GM19099 (cell line): ENCODE data around the gene TYRO3.

Experiments used
- POLR2A ChIP-seq: IDR thresholded peaks from 3 replicates; pipeline ENCODE4 v1.6.1; 2011; ENCODE audit warnings: low read depth; ENCODE audit not compliant: insufficient read length; ENCODE audit errors: extremely low read depth

Gene TYRO3

DNA sequence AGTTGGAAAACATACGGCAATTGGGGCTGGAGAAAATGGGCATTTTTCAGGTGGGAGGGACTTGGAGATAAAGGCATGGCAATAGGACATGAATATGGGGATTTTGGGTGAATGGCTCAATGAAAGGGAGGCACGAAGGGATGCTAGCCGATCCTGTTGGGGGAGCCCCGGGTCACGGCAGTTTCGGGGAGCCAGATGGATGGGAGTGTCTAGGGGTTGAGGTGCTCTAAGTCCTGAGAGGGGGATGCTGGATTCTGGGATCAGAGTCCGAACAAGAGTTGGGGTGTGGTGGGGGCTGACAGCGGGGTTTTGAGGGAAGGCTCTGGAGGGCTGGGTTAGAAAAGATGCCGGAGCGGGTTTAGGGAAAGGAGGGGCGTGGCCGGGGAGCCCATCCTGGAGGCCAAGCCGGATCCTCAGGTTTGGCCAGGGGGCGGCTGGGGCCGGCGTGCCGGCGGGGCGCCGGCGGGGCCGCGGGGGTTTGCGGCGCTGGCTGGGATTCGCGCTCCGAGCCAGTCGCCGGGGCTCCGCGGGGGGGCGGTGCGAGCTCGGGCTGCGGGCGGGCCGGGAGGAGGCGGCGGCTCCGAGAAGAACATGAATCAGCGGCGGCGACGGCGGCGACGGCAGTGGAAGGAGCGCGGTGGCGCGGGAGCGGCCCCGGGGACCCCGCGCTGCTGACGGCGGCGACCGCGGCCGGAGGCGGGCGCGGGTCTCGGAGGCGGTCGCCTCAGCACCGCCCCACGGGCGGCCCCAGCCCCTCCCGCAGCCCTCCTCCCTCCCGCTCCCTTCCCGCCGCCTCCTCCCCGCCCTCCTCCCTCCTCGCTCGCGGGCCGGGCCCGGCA is at the start of gene TYRO3:
Gene TYRO3 (plus strand): TSS at position 813 of the 839 bp plus-strand sequence. CDS start 46 bp downstream, outside the sequence.
- TF ChIP-seq POLR2A, result no peak

DNA sequence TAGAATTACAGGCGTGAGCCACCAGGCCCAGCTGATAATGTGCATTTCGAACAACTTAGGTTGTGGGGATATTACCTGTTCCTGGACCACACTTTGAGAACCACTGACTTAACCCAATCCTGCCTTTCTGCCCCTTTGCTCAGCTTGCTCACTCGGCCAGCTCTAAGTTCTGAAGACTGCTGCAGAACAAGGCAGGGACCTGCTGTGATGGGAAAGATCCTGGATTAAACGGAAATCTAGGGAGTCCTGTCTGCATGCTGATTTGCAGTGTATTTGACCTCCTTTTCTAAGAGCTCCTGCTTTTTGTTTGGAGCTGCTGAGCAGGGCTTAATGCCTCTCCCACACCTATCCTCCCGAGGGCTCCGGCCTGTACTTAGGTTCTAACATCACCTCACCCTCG is 48.3 kb upstream of the TYRO3 start:
- TF ChIP-seq POLR2A, result no peak

DNA sequence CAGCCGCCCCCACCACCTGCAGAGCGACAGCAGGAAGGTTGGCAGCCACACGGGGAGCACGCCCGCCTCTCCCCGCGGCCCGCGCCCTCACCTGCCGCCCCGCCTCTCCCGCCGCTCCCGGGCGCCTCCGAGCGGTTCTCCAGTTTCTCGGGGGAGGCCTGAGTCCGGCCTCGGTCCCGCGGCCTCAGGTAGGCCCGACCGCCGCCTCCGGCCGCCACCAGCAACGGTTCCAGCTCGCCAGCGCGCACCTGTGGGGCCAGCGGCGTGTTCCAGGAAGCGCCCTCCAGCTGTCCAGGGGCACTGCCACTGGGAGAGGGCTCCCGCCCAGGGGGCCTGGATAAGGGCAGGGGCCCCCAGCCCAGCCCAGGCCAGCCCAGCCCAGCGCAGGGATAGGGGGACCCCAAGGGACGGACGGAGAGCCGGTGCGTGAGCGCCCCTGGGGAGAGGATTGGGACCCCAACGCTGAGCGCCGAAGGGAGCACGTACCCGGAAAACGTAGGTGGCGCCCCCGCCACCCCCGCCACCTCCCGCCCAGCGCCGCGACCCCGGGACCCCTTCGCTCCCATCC is 47.6 kb upstream of the TYRO3 start:
- TF ChIP-seq POLR2A, result no peak

DNA sequence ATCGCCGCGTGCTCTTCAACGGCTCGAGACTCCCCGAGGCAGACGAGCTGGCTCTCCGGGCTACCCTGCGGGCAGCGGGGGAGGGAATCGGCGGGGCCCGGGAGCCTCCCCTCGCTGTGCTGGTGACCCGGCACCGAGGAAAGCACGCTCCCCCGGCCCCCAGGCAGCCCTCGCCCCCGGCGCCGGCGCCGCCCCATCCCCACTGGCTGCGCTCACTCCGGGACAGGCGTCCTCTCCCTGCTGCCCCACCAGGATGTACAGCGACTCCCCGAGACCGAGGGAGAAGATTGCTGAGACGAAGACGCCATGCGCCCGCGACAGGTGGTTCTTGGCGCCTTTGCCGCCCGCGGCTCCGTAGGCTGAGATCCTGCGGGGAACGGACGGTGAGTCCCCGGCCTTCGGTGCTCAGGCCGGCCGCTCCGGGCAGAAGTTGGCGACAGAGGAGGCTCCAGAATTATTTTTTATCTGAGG is 47.1 kb upstream of the TYRO3 start:
- no peak for TF ChIP-seq POLR2A

DNA sequence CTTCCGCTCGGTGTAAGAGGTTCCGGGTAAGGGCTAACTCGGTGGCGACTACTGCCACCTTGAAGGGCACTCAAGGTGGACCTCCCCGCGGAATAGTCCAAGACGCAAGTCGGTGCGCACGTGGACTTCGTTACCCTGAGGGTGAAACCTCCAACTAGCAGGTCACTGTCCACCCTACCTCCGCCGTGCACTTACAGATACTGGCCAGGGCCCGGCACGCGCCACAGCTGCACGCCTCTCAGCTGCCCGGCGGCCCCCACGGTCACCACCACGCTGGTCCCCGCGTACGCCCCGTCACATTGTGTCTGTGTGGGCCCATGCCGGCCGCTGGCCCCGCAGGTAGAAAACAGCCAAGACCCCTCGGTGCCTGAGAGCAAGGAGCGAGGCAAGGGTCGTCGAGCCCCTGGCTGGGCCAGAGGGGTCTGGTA is 46.5 kb upstream of the TYRO3 start:
- no peak for TF ChIP-seq POLR2A

DNA sequence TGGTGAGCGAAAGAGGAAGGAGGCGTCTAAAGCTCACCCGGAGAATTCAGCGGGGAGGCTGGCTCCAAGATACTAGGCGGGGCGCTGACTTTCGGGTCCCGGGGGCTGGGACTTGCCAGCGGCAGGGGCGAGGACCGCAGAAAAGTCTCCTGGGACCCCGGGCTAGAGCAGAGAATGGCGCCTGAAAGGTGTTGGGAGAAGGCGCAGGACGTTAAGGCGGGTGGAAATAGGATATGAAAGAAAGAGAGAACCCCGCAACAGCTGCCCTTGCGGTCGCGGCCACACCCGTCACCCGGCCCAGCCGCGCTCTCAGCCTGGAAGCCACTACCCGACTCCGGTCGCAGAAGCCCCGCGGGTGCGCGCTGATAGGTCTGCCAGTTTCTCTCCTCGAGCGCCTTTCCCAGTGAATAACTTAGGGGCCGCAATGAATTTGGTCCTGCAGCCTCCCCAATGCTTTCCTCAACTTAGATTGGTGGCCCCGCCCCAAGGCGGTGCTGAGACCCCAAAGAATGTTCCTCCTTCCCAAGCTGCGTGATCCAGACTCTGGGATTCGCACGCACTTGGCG is 46.0 kb upstream of the TYRO3 start:
- no peak for TF ChIP-seq POLR2A

DNA sequence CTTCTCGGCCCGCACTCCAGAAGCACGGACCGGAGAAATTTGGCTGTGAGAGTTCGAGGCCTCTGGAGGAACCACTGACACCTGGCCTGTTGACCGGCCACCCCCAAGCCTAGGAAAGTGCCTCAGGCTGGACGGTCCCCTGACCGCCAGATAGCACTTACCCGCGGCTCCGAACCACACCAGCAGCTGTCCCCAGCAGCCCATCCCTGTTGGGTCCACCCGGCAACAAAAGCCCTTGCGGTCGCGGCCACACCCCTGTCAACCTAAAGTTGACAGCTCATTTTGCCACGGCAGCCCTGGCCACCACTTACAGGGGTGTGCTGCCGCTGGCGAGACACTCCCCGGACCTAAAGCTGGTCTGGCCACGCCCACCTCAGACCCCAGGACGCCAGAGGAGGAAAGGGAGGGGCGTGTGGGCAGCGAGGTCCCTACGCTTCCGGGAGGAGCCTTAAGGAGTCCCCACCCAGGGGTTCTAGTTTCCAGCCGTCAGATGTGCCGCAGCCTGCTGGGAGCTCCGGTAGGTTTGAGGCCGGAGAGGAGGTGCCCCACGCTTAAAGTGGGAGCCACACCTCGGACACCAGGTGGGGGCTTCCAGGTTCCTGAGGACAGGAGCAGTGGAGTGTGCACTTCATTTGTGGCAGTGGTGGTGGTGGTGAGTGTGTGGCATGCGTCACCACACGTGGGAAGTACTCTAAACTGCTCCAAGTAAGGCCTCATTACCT is 45.3 kb upstream of the TYRO3 start, which contains the start of gene LTK:
Gene LTK (minus strand): TSS at position 322 of the 722 bp plus-strand sequence. CDS start 118 bp downstream, at position 204.
- TF ChIP-seq POLR2A, result no peak

DNA sequence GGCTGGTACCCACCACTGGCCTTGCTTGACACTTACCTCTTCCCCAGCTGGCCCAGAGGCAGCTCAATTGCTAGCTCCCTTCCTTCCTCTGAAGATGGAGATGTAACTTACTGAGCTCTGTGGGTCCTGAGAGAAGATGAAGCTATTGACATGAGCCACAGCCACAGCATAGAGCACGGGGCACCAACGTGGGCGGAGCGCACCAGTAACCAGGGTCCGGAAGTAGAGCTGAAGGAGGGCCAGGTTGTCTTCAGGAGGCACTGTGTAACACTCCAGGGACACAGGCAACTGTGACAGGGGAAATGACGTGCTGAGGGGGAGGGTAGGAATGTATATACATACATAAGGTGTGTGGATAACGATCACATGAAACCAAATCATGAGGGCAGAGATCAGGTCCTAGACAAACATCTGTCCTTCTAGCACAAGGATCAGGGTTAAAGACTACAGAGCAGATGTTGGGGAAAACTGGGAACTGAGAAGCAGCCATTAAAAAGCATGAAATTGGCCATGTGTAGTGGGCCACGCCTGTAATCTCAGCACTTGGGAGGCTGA is 41.0 kb upstream of the TYRO3 start:
- no peak for TF ChIP-seq POLR2A

DNA sequence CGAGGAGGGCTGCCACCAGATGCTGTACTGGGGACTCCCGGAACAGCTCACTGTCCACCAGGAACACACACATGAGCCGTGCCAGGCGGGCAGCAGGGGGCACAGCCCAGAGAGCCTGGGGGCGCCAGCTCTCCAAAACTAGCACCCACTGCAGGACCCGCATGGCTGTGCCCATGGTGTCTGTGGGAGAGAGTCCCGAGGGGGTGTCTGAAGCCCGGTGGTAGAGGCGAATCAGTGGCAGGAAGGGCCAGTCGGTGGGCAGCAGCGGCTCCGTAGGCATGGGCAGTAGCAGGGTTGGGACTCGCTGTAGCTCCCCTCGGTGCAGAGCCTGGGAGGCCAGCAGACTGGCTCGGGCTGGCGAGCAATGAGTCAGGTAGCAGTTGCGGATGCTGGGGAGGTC is 38.4 kb upstream of the TYRO3 start:
- no peak for TF ChIP-seq POLR2A

DNA sequence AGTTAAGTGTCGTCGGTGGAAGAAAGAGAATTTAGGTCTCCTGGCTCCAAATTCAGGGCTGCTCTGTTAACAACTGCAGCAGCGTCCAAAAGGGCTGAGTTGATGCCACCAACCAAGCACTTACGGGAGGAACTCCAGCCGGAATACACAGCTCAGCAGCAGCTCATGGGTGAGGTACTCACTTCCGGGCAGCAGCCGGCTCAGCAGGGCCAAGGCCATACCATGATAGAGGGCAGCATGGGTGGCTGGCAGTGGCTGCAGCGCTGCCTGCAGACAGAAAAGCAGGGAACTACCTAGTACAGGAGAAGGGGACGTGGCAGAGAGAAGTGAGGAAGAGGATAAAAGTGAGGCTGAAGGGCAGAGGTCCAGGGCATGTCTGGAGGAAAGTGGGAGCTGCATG is 37.4 kb upstream of the TYRO3 start:
- TF ChIP-seq POLR2A, result no peak

DNA sequence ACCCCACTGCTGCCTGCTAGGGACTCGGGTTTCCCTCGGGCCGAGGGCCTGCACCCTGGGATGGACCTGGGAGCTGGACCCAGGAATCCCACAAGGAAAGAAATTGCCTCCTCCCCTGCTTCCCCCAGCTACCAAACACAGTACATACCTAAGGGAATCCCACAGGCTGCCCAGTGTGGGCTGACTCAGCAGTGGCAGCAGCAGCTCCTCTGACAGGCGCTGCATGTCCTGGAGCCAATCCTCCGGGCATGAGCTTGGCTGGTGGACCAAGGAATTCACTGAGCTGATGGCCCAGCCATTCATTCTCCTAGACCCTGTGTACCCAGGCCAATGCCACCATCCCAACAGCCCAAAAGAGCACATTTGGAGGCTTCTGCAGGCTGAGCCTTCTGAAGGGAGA is 35.9 kb upstream of the TYRO3 start:
- TF ChIP-seq POLR2A, result no peak

DNA sequence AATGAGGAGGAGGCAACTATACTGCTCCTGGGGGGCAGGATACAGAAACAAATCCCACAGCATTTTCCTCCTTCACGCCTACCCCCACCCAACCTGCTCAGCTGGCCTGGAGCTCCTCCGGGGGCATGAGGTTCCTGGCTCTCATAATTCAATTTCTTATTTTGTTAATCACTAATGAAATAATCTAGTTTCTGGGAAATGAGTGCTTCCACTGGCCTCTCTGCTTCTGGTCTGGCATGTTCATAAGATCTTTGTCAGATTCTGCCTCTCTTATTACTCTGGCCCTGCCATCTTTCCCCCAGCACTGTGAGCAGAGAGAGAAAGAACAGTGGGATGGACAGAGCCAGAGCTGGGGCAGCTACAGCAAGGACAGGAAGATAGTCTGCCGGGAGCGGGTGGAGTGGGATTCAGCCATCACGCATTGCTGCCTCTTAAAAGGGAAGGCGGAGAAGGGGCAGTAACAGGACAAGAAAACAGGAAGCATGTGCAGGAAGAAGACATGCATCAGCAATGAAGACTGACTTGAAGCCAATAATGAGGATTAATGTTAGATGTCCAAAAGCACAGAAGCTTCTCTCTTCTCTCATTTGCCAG is 28.6 kb upstream of the TYRO3 start:
- no peak for TF ChIP-seq POLR2A

DNA sequence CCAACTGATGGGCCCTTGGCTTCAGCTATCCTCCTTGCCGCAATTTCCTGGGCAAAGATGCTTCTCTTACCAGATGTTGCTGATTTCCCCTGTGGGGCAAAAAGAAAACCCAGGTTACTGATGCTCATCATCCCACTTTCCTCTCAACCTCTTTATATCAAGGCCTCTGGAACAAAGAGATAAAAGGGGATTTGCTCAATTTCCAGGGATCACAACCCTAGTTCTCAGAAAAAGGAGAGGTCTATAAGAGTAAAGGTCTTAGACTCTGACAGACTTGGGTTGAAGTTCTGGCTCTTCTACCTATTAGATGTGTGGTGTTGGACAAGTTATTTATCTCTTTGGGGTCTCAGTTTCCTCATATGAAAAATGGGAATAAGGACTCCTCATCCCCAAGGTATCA is 23.5 kb upstream of the TYRO3 start:
- no peak for TF ChIP-seq POLR2A

DNA sequence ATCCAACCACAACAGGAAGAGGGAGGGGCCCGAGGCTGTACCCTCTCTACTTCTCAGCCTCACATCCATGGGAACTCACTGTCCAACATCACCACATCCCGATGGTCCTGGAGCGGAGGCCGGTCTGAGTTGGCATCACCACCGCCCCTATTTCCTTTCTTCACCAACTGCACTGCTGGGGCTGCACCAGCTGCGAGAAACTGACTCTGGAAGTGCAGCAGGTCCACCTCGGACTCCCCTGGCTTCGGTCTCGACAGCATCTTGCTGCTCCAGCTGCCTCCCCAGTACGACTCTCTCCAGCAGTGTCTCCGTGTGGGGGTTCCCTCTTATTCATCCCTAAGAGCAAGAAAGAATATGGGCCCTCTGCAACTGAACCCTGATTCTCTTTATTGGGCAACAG is 22.1 kb upstream of the TYRO3 start:
- no peak for TF ChIP-seq POLR2A

DNA sequence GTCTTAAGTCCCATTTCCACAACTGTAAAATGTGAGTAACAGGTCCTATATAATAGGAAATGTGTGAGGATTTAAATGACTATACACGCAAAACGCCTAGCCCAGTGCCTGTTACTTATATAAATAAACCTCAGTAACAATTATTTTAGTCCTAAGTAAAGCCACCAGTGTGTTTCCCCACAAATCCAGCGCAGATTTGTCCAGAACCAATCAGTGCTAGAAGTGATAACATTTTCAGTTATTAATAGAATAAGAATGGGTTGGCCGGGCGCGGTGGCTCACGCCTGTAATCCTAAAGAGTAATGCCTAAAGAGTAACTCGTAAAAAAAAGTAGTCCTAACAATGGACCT is 15.5 kb upstream of the TYRO3 start:
- TF ChIP-seq POLR2A, result no peak

DNA sequence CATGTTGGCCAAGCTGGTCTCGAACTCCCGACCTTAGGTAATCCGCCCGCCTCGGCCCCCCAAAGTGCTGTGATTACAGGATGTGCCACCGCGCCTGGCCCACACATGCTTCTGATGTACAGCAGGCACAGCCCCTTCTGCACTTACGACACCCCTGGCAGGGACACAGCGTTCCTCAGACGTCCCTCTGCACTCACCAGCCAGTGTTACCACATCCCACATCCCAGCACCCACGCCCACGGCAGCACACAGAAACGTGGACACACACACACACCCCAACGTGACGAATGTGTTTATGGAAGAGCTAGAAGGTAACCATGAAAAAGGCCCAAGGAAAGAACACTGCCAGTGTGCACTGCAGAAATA is 14.4 kb upstream of the TYRO3 start:
- no peak for TF ChIP-seq POLR2A

DNA sequence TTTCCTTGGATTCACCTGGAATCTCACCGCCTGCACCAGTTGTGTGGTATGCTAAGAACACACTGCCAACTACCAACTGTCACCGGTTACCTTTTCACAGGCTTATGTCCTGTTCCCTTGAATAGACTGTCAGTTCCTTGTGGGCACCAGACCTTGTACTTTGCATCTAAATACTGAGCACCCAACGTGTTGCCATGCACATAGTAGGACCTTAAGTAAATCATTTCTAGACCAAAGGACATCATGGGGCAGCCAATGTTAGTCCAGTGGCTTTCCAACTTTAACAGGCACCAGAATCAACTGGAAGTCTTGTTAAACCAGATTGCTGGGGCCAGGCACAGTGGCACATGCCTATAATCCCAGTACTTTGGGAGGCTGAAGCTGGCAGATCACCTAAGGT is 13.8 kb upstream of the TYRO3 start:
- TF ChIP-seq POLR2A, result no peak
